Ovary (tissue), 9 donors: ENCODE data around the gene SUOX. TPM values are rescaled to one million over a fixed set of nuclear protein-coding genes. Genes with fewer than 3 reads are reported as not detected.
A peak's percentile ranks its signal among the peaks of the same experiment; 100 is the strongest.

Experiments
- DNase-seq, 5 donors: peaks; one replicate each; pipeline ENCODE4 v3.0.0-alpha.2; 2019 to 2020
- H3K27ac ChIP-seq, 2 donors: fragments of 200-600 bp; one replicate each; pipeline versions ENCODE4 v1.5.1 to v1.8.0; 2019 to 2022
- H3K27me3 ChIP-seq: fragments of 200-600 bp; one replicate; pipeline ENCODE4 v1.8.0; 2022
- H3K36me3 ChIP-seq: fragments of 200-600 bp; sonication (generic); one replicate; pipeline ENCODE4 v1.5.1; 2019
- H3K4me1 ChIP-seq: one replicate; pipeline ENCODE4 v1.8.1; 2013; ENCODE audit warnings: mild to moderate bottlenecking, moderate library complexity; ENCODE audit not compliant: insufficient read depth
- H3K4me3 ChIP-seq: fragments of 200-600 bp; sonication (generic); one replicate; pipeline ENCODE4 v1.5.1; 2017
- H3K9me3 ChIP-seq, 2 donors: fragments of 200-600 bp in 1 of 2; sonication (generic) in 1 of 2; one replicate each; pipeline versions ENCODE4 v1.5.1 to v1.8.1; 2013 to 2019; ENCODE audit warnings: mild to moderate bottlenecking in 1 of 2, moderate library complexity in 1 of 2
- CTCF ChIP-seq, 3 donors: fragments of 450-650 bp in 2 of 3; fragments of 200-600 bp in 1 of 3; IDR thresholded peaks; one replicate each; pipeline versions ENCODE4 v1.5.1 to v1.8.0; 2016 to 2022; ENCODE audit warnings: antibody characterized with exemption in 3 of 3, mild to moderate bottlenecking in 1 of 3
- EP300 ChIP-seq: sonication (generic); formaldehyde crosslinking; IDR thresholded peaks from one replicate; pipeline ENCODE4 v1.6.1; 2017; ENCODE audit warnings: antibody characterized with exemption
- POLR2A ChIP-seq: fragments of 450-650 bp; IDR thresholded peaks from one replicate; pipeline ENCODE4 v1.6.1; 2017; ENCODE audit warnings: antibody characterized with exemption, mild to moderate bottlenecking, moderate library complexity
- WGBS, 3 donors: extraction: QIAGEN DNeasy Blood & Tissue Kit in 1 of 3; methylation state at CpG; one replicate each; pipeline versions ENCODE4 v1.1.5 to v1.1.7; 2013 to 2017; 5-methylcytosine and 5-hydroxymethylcytosine counted together
- intact Hi-C, 4 donors: fragments of 100-400 bp; cut with DNase I; formaldehyde crosslinking; loops; one replicate each; pipeline versions ENCODE4 v1.11.0 to v1.15.1; 2022 to 2023
- polyA plus RNA-seq, 2 donors: library from polyadenylated mRNA; stranded (reverse); fragments of 200-250 nt in 1 of 2; fragments of 350-450 nt in 1 of 2; fragmentation: Illumina TruSeq in 1 of 2; extraction: RNeasy Lipid Tissue Mini Kit (QIAGEN cat#74804) in 1 of 2; gene quantifications; one replicate each; pipeline ENCODE4 v1.2.3, GENCODE V29; 2013 to 2014
- total RNA-seq, 7 donors: library from RNA; depleted of rRNA in 2 of 7; stranded (reverse); fragments of >200 nt in 2 of 7; fragmentation: NEBNext Ultra II Directional in 3 of 7; extraction: Animal tissue kit (Norgen Biotek cat#: 25700) in 3 of 7; gene quantifications; one replicate each; pipeline versions ENCODE4 v1.1.0 to v1.2.4, GENCODE V29; 2016 to 2023
- donor health status: DM: no; HTN: no; CAD: no; lungs with moderate emphysema.
- donor health status: DM: no; HTN: no; CAD: no.
- donor health status: Bipolar disorder and iron deficiency.
- donor health status: DM: yes; HTN: yes; CAD: no.
- donor health status: DM: no; HTN: no; CAD: no.
- donor health status: DM: yes; HTN: yes; CAD: no.

Gene SUOX
- total and polyA plus RNA-seq, 9 donors, result 18.0 to 39.4 (median 31.9) TPM

GRCh38 chr12:55963760-55964159 is 33.3 kb upstream of the SUOX start:
- WGBS, 3 donors, result 88 to 98% (median 94%) methylated on average over 2 of the region's 2 CpGs
- Histone ChIP-seq H3K27ac (no peak overlapping the region), H3K4me3 (no peak overlapping the region), H3K9me3 (no peaks in the 10 kb centered on the region), H3K27me3 (no peaks in the 10 kb centered on the region), H3K36me3 (no peaks in the 10 kb centered on the region), H3K4me1 (peaks cover 12% of the 10 kb centered on the region)
- TF ChIP-seq CTCF (IDR thresholded peaks at IDR 0.05), result no peak
- TF ChIP-seq POLR2A, result no peak
- TF ChIP-seq EP300, result no peak
- DNase-seq, result no peak
- intact Hi-C loops, result no loop called here

DNA sequence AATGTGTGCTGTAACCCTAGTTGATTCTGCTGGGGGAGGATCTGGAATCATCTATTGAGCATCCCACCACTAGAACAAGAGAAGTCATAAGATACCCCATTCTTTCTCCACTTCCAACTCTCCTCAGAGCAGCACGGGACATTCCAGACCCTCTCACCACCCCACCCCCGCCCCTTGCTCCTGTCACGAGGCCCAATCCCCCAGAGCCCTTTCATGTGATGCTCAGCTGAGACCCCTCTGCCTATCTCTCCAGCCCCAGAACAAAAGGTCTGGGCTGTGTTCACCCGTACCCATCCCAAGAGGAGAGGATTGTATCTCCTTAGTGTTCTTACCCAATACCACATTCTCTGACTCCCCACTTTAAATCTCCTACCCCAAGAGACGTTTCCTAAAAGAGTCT is 31.8 kb upstream of the SUOX start:
- WGBS, 3 donors, result 59 to 74% (median 62%) methylated on average over 5 of the region's 5 CpGs

GRCh38 chr12:55965941-55966407 is 31.1 kb upstream of the SUOX start, which contains the start of gene PMEL:
TSS of gene PMEL (minus strand) at chr12:55966042. CDS start at chr12:55966011, 31 bp downstream.
- WGBS, 3 donors, result 4 to 10% (median 7%) methylated on average over 4 of the region's 4 CpGs
- no peaks in the 10 kb centered on the region for H3K36me3 ChIP-seq
- peak within 1 kb of the TSS; percentile 73 for H3K4me3 ChIP-seq
- DNase-seq, result no peak
- no peaks in the 10 kb centered on the region for H3K27me3 ChIP-seq
- H3K9me3 ChIP-seq, result no peaks in the 10 kb centered on the region
- peak within 1 kb of the TSS; percentile 59 to 89 for H3K27ac ChIP-seq
- no peak for TF ChIP-seq POLR2A
- TF ChIP-seq CTCF (IDR thresholded peaks at IDR 0.05), result no peak
- TF ChIP-seq EP300, result no peak
- intact Hi-C loops, result no loop called here
- H3K4me1 ChIP-seq, result peaks cover 9% of the 10 kb centered on the region

More for the DNA sequence above, 31.8 kb upstream of the SUOX start:
- Histone ChIP-seq H3K36me3 (no peaks in the 10 kb centered on the region), H3K27me3 (no peaks in the 10 kb centered on the region), H3K4me1 (peaks cover 9% of the 10 kb centered on the region), H3K27ac (no peak overlapping the region), H3K4me3 (no peak overlapping the region), H3K9me3 (no peaks in the 10 kb centered on the region)
- intact Hi-C loops, result no loop called here
- TF ChIP-seq POLR2A (no peak), CTCF (IDR thresholded peaks at IDR 0.05) (no peak), EP300 (no peak)
- no peak for DNase-seq

DNA sequence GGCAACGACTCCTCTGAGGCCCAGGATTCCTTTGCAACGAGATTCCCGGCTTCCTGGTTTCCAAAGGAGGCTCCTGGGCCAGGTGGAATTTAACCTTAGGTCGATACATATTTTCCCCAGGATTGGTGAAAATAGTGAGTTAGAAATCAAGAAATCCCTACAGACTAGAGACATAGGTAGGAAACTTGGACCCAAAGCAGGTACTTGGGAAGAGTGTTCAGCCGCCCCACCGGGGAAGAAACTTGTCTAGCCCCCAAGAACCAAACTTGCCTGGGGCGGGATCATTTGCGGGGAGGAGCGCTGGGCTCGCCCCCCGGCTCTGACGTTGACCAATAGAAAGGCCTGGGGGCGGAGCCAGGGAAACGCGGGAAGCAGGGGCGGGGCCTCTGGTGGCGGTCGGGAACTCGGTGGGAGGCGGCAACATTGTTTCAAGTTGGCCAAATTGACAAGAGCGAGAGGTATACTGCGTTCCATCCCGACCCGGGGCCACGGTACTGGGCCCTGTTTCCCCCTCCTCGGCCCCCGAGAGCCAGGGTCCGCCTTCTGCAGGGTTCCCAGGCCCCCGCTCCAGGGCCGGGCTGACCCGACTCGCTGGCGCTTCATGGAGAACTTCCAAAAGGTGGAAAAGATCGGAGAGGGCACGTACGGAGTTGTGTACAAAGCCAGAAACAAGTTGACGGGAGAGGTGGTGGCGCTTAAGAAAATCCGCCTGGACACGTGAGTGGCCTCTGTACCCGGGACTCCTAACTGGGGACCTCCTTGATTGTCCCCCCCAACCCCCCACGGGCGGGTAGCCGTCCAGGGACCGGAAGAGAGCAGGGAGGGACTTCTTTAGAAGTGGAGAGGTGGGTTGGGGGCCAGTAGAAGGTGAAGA is 30.4 kb upstream of the SUOX start, which contains the start of gene CDK2:
Gene CDK2 (plus strand): TSS at position 423 of the 874 bp plus-strand sequence. CDS start 179 bp downstream, at position 602.
- Histone ChIP-seq H3K4me1 (peaks cover 9% of the 10 kb centered on the region), H3K27ac (peak within 1 kb of the TSS; percentile 59 to 89), H3K4me3 (peak within 1 kb of the TSS; percentile 73), H3K9me3 (no peaks in the 10 kb centered on the region), H3K36me3 (no peaks in the 10 kb centered on the region), H3K27me3 (no peaks in the 10 kb centered on the region)
- intact Hi-C loops, result no loop called here
- TF ChIP-seq CTCF (IDR thresholded peaks at IDR 0.05), result no peak
- peak; percentile 94 for TF ChIP-seq POLR2A
- peak; percentile 72 for TF ChIP-seq EP300
- WGBS, 3 donors, result 0 to 1% (median 0%) methylated on average over 45 of the region's 45 CpGs
- DNase-seq, result peak; percentile 95 to 98 (median 97)
